A673 (cell line): ENCODE results near the gene MBTPS1. TPM values are rescaled to one million over a fixed set of nuclear protein-coding genes. Genes with fewer than 3 reads are reported as not detected.

Experiments
- BruUV-seq: library from RNA; stranded (reverse); fragments of 400-500 nt; replicated peaks from 2 replicates; lab custom pipeline; 2021; lab: Mats Ljungman, UMichigan
- CTCF ChIA-PET: fragments of 300-600 bp; sonication (Branson Sonifier 250); formaldehyde crosslinking; loops from one replicate; lab custom pipeline; 2022; ENCODE audit warnings: antibody characterized with exemption; lab: Charles Lee
- POLR2A ChIA-PET: fragments of 300-600 bp; sonication (Branson Sonifier 250); formaldehyde crosslinking; loops from one replicate; lab custom pipeline; 2022; ENCODE audit warnings: antibody characterized with exemption; ENCODE audit not compliant: low non-redundant PET; lab: Charles Lee
- DNase-seq: peaks from one replicate; pipeline ENCODE4 v3.0.0-alpha.2; 2015; ENCODE audit warnings: low spot score
- H3K27ac ChIP-seq: fragments of 200-600 bp; sonication (generic); 2 replicates; pipeline ENCODE4 v1.5.1; 2016; ENCODE audit warnings: mixed run types, low read depth, mild to moderate bottlenecking, mixed read lengths, antibody characterized with exemption, low read length; ENCODE audit not compliant: poor library complexity, severe bottlenecking
- H3K27me3 ChIP-seq: fragments of 200-600 bp; sonication (generic); replicated peaks from 2 replicates; pipeline ENCODE4 v1.6.1; 2017; ENCODE audit warnings: mixed run types, low read depth, mild to moderate bottlenecking, mixed read lengths, antibody characterized with exemption, low read length; ENCODE audit not compliant: insufficient read depth, poor library complexity
- H3K36me3 ChIP-seq: fragments of 200-600 bp; sonication (generic); 2 replicates; pipeline ENCODE4 v1.6.1; 2016; ENCODE audit warnings: mixed run types, mild to moderate bottlenecking, mixed read lengths, antibody characterized with exemption, low read length; ENCODE audit not compliant: insufficient read depth, poor library complexity, severe bottlenecking
- H3K4me1 ChIP-seq: fragments of 200-600 bp; sonication (generic); 2 replicates; pipeline ENCODE4 v1.6.1; 2017; ENCODE audit warnings: mixed run types, mild to moderate bottlenecking, mixed read lengths, antibody characterized with exemption, low read length; ENCODE audit not compliant: insufficient read depth, poor library complexity, severe bottlenecking
- H3K4me3 ChIP-seq: fragments of 200-600 bp; sonication (generic); 2 replicates; pipeline ENCODE4 v1.5.1; 2016; ENCODE audit warnings: low read depth, mixed run types, mild to moderate bottlenecking, mixed read lengths, low read length; ENCODE audit not compliant: poor library complexity, severe bottlenecking
- H3K9me3 ChIP-seq: fragments of 200-600 bp; sonication (generic); 2 replicates; pipeline ENCODE4 v1.6.1; 2016; ENCODE audit warnings: mixed run types, low read depth, mild to moderate bottlenecking, mixed read lengths, antibody characterized with exemption, low read length; ENCODE audit not compliant: poor library complexity, severe bottlenecking
- CTCF ChIP-seq: fragments of 300-800, 200-600 bp; sonication (generic); conservative IDR thresholded peaks from 2 replicates; pipeline ENCODE4 v1.5.1; 2017; ENCODE audit warnings: low read depth, mild to moderate bottlenecking, antibody characterized with exemption, low read length, moderate library complexity, mixed read lengths
- EZH2 ChIP-seq: fragments of 200-600 bp; sonication (generic); IDR thresholded peaks from 2 replicates; pipeline ENCODE4 v1.6.1; 2017; ENCODE audit warnings: borderline replicate concordance, low read depth, mild to moderate bottlenecking, mixed read lengths, antibody characterized with exemption, low read length; ENCODE audit not compliant: poor library complexity, severe bottlenecking
- intact Hi-C: fragments of 100-400 bp; cut with micrococcal nuclease; formaldehyde crosslinking; loops from one replicate; pipeline ENCODE4 v1.10.0; 2022; ENCODE audit not compliant: unreplicated experiment
- total RNA-seq: library from RNA; stranded (reverse); gene quantifications from 2 replicates; pipeline ENCODE4 v1.2.3, GENCODE V29; 2021

Gene MBTPS1
- total RNA-seq, 1 experiment from 2014 or later = 82.0 TPM

- ChIA-PET POLR2A (no interaction called here), CTCF (no interaction called here)
- Histone ChIP-seq H3K9me3 (peaks cover 4% of the 10 kb centered on the region), H3K27me3 (no peaks in the 10 kb centered on the region), H3K4me1 (no peaks in the 10 kb centered on the region), H3K27ac (no peak overlapping the region), H3K36me3 (no peaks in the 10 kb centered on the region), H3K4me3 (no peak overlapping the region)
- TF ChIP-seq CTCF (no peak), EZH2 (no peak)
- BruUV-seq = no TSS peak
- intact Hi-C loops = no loop called here
- no peak for DNase-seq
Measured at GRCh38 chr16:84022644-84023043, 94.1 kb downstream of the MBTPS1 start.

GRCh38 chr16:84021488-84021887 is 95.3 kb downstream of the MBTPS1 start:
- peaks cover 4% of the 10 kb centered on the region for H3K9me3 ChIP-seq
- no peak overlapping the region for H3K4me3 ChIP-seq
- no peak overlapping the region for H3K27ac ChIP-seq
- POLR2A ChIA-PET = no interaction called here
- intact Hi-C loops = no loop called here
- no peak for DNase-seq
- no TSS peak for BruUV-seq
- H3K27me3 ChIP-seq = no peaks in the 10 kb centered on the region
- TF ChIP-seq CTCF = no peak
- no peak for TF ChIP-seq EZH2
- H3K36me3 ChIP-seq = no peaks in the 10 kb centered on the region
- H3K4me1 ChIP-seq = no peaks in the 10 kb centered on the region
- CTCF ChIA-PET = no interaction called here

- no peak for TF ChIP-seq EZH2
- no peak for TF ChIP-seq CTCF
- ChIA-PET POLR2A (no interaction called here), CTCF (no interaction called here)
- H3K27ac ChIP-seq = no peak overlapping the region
- H3K4me3 ChIP-seq = no peak overlapping the region
- DNase-seq = no peak
- no peaks in the 10 kb centered on the region for H3K4me1 ChIP-seq
- no TSS peak for BruUV-seq
- H3K27me3 ChIP-seq = no peaks in the 10 kb centered on the region
- peaks cover 4% of the 10 kb centered on the region for H3K9me3 ChIP-seq
- no peaks in the 10 kb centered on the region for H3K36me3 ChIP-seq
- intact Hi-C loops = no loop called here
Measured at GRCh38 chr16:84020353-84020752, 96.4 kb downstream of the MBTPS1 start.
